GM12878 (cell line): ENCODE data around the gene HK2. TPM values are rescaled to one million over a fixed set of nuclear protein-coding genes. Genes with fewer than 3 reads are reported as not detected.

ENCODE experiments used
- ATAC-seq: fragments of 200-7000 bp; cut with Tn5 transposase; 3 replicates; pipeline ENCODE4 v1.9.1; 2020; ENCODE audit warnings: mild to moderate bottlenecking, moderate library complexity
- Bru-seq: library from RNA; stranded (reverse); fragments of 400-500 nt; gene quantifications from one replicate; lab custom pipeline; 2021; lab: Mats Ljungman, UMichigan
- BruChase-seq, 2 experiments: library from RNA; stranded (reverse); fragments of 400-500 nt; gene quantifications; one replicate each; lab custom pipeline; 2021; lab: Mats Ljungman, UMichigan
- BruUV-seq: library from RNA; stranded (reverse); fragments of 400-500 nt; replicated peaks from 2 replicates; lab custom pipeline; 2021; lab: Mats Ljungman, UMichigan
- CTCF ChIA-PET: fragments of 300-600 bp; sonication (Branson Sonifier 250); formaldehyde crosslinking; extraction: SDS; loops from one replicate; lab custom pipeline; 2021; ENCODE audit warnings: inconsistent platforms; lab: Yijun Ruan, JAX
- POLR2A ChIA-PET: fragments of 350-600 bp; formaldehyde crosslinking; extraction: SDS; loops from one replicate; lab custom pipeline; 2021; ENCODE audit warnings: inconsistent platforms; lab: Charles Lee
- RAD21 ChIA-PET: fragments of 300-600 bp; sonication (Branson Sonifier 250); formaldehyde crosslinking; loops from one replicate; lab custom pipeline; 2023; ENCODE audit warnings: antibody characterized with exemption; ENCODE audit not compliant: unreplicated experiment; lab: Charles Lee
- SMC1A ChIA-PET: fragments of 300-600 bp; sonication (Branson Sonifier 250); formaldehyde crosslinking; loops from one replicate; lab custom pipeline; 2023; ENCODE audit not compliant: unreplicated experiment, uncharacterized antibody; lab: Charles Lee
- DNase-seq: peaks from one replicate; pipeline ENCODE4 v3.0.0-alpha.2; 2011; ENCODE audit warnings: low read depth, low spot score
- FAIRE-seq: peaks from 3 replicates; lab custom pipeline; 2011; peaks lifted over from hg19 to GRCh38; lab: Jason Lieb, UNC
- H2AFZ ChIP-seq: 2 replicates; pipeline ENCODE4 v1.6.0; 2011; ENCODE audit warnings: low read depth, low read length, control low read depth; ENCODE audit not compliant: control insufficient read depth
- H3K27ac ChIP-seq: 2 replicates; pipeline ENCODE4 v1.5.1; 2011; ENCODE audit warnings: control low read depth; ENCODE audit not compliant: control insufficient read depth, insufficient read depth
- H3K27me3 ChIP-seq, 2 experiments: replicated peaks in 1 of 2; 2 replicates each; pipeline versions ENCODE4 v1.6.0 to v1.6.1; 2011; ENCODE audit warnings: low read length in 1 of 2; ENCODE audit not compliant: control insufficient read depth in 2 of 2, insufficient read depth in 2 of 2
- H3K36me3 ChIP-seq, 2 experiments: 2 replicates each; pipeline ENCODE4 v1.5.1; 2011; ENCODE audit warnings: low read length in 1 of 2; ENCODE audit not compliant: control insufficient read depth in 2 of 2, insufficient read depth in 2 of 2
- H3K4me1 ChIP-seq: 2 replicates; pipeline ENCODE4 v1.6.1; 2011; ENCODE audit warnings: mild to moderate bottlenecking, low read length, moderate library complexity, mixed read lengths; ENCODE audit not compliant: control insufficient read depth, insufficient read depth
- H3K4me2 ChIP-seq: 2 replicates; pipeline ENCODE4 v1.6.0; 2011; ENCODE audit warnings: control low read depth; ENCODE audit not compliant: control insufficient read depth, insufficient read depth
- H3K4me3 ChIP-seq: fragments of 200-600 bp; sonication (generic); 2 replicates; pipeline ENCODE4 v1.5.1; 2016
- H3K79me2 ChIP-seq: 2 replicates; pipeline ENCODE4 v1.6.0; 2011; ENCODE audit warnings: low read length; ENCODE audit not compliant: control insufficient read depth, insufficient read depth
- H3K9ac ChIP-seq: 2 replicates; pipeline ENCODE4 v1.8.0; 2011; ENCODE audit warnings: low read length, control low read depth, mixed read lengths; ENCODE audit not compliant: control insufficient read depth, insufficient read depth
- H3K9me3 ChIP-seq: replicated peaks from 3 replicates; pipeline ENCODE4 v1.5.1; 2011; ENCODE audit warnings: mild to moderate bottlenecking, low read length; ENCODE audit not compliant: control insufficient read depth, insufficient read depth
- H4K20me1 ChIP-seq: 2 replicates; pipeline ENCODE4 v1.6.0; 2011; ENCODE audit not compliant: control insufficient read depth, insufficient read depth
- ATF7 ChIP-seq: fragments of 450-650 bp; IDR thresholded peaks from 2 replicates; pipeline ENCODE4 v1.6.1; 2016; ENCODE audit warnings: low read depth, mild to moderate bottlenecking
- NBN ChIP-seq: fragments of 450-650 bp; IDR thresholded peaks from 2 replicates; pipeline ENCODE4 v1.6.1; 2016
- NFYB ChIP-seq: IDR thresholded peaks from 2 replicates; pipeline ENCODE4 v1.6.1; 2011; ENCODE audit warnings: low read depth, mild to moderate bottlenecking, low read length, improper control_type of control experiment, moderate library complexity; ENCODE audit not compliant: insufficient read depth
- NRF1 ChIP-seq: conservative IDR thresholded peaks from 2 replicates; pipeline ENCODE4 v1.6.1; 2011; ENCODE audit warnings: mild to moderate bottlenecking, low read depth, low read length, improper control_type of control experiment
- POLR2AphosphoS5 ChIP-seq: IDR thresholded peaks from 2 replicates; pipeline ENCODE4 v1.6.1; 2011; ENCODE audit warnings: mild to moderate bottlenecking, low read length, inconsistent platforms
- RUNX3 ChIP-seq: IDR thresholded peaks from 2 replicates; pipeline ENCODE4 v1.6.1; 2012; ENCODE audit warnings: low read length, inconsistent platforms
- SP1 ChIP-seq: IDR thresholded peaks from one replicate; pipeline ENCODE4 v1.6.1; 2011; ENCODE audit warnings: low read depth, low read length
- TBL1XR1 ChIP-seq: IDR thresholded peaks from 2 replicates; pipeline ENCODE4 v1.6.1; 2012; ENCODE audit warnings: low read depth, low read length, improper control_type of control experiment
- TCF12 ChIP-seq: IDR thresholded peaks from 2 replicates; pipeline ENCODE4 v1.6.1; 2011; ENCODE audit warnings: low read depth, mild to moderate bottlenecking, low read length
- ZBED1 ChIP-seq: IDR thresholded peaks from 2 replicates; pipeline ENCODE4 v1.6.1; 2016; ENCODE audit warnings: borderline replicate concordance
- ZNF207 ChIP-seq: fragments of 450-650 bp; IDR thresholded peaks from 2 replicates; pipeline ENCODE4 v1.6.1; 2014; ENCODE audit warnings: antibody characterized with exemption, mild to moderate bottlenecking, borderline replicate concordance
- WGBS: methylation state at CpG from one replicate; pipeline ENCODE4 v1.1.6; 2016; ENCODE audit warnings: low lambda C conversion rate; ENCODE audit not compliant: insufficient replicate concordance, insufficient coverage; ENCODE audit errors: missing lambda C conversion rate; 5-methylcytosine and 5-hydroxymethylcytosine counted together
- in situ Hi-C: fragments of 300-500 bp; cut with MboI; formaldehyde crosslinking; loops from 9 replicates; pipeline ENCODE4 v1.14.3; 2018; ENCODE audit warnings: mixed read lengths
- intact Hi-C: fragments of 100-400 bp; cut with micrococcal nuclease; formaldehyde crosslinking; loops from one replicate; pipeline ENCODE4 v1.14.2; 2022; ENCODE audit not compliant: unreplicated experiment
- long read RNA-seq, 2 experiments: library from polyadenylated mRNA; unstranded; transcript quantifications; one replicate each; pipeline ENCODE4 v2.0.0, GENCODE V29; 2019 to 2020
- polyA minus RNA-seq, 3 experiments: library from RNA; depleted of rRNA, polyadenylated mRNA; stranded (reverse); fragments of >200 nt; gene quantifications; 2 replicates each; pipeline ENCODE4 v1.2.3, GENCODE V29; 2011
- polyA plus RNA-seq, 11 experiments: library from polyadenylated mRNA; depleted of rRNA in 4 of 11; unstranded in 6 of 11; stranded (reverse) in 5 of 11; fragments of >200 nt; fragmentation: Nextera tagmentation in 4 of 11; fragmentation: Illumina TruSeq in 1 of 11; extraction: Ambion mirVana in 4 of 11; extraction: Trizol in 1 of 11; gene quantifications; 1 replicate in 1 of 11; 2 replicates in 10 of 11; pipeline versions ENCODE4 v1.2.1 to v1.2.3, GENCODE V29; 2011 to 2016; ENCODE audit warnings: inconsistent platforms in 2 of 11, missing spikeins in 2 of 11, low read depth in 1 of 11
- total RNA-seq, 4 experiments: library from RNA; depleted of rRNA in 3 of 4; stranded (reverse); fragments of >200 nt in 3 of 4; fragmentation: Illumina TruSeq in 1 of 4; extraction: Trizol in 1 of 4; gene quantifications; 2 replicates each; pipeline versions ENCODE4 v1.2.1 to v1.2.3, GENCODE V29; 2013 to 2021
- TF ChIP-seq, protein P1 (sequence below): IDR thresholded peaks from 2 replicates; pipeline ENCODE4 v1.6.1; 2011; ENCODE audit warnings: borderline replicate concordance, low read depth, mild to moderate bottlenecking, moderate library complexity, low read length; ENCODE audit not compliant: insufficient read depth, poor library complexity, severe bottlenecking
- TF ChIP-seq, protein P2 (sequence below): fragments of 450-650 bp; IDR thresholded peaks from 2 replicates; pipeline ENCODE4 v1.6.1; 2018; ENCODE audit warnings: borderline replicate concordance, mild to moderate bottlenecking; ENCODE audit not compliant: partially characterized antibody

The HK2 gene
- total RNA-seq (2013; cell fraction: nucleolus; rRNA removed) = 63.6 and 80.5 TPM in 2 replicates
- 16.1 and 16.3 TPM in 2 replicates for total RNA-seq (2014; rRNA removed)
- total RNA-seq (2014; rRNA removed; fragmentation: Illumina TruSeq; extraction: Trizol) = 17.9 and 18.1 TPM in 2 replicates
- total RNA-seq (2021) = 36.4 and 38.9 TPM in 2 replicates
- 19.0 TPM for polyA plus RNA-seq (2011; ENCODE audit: low read depth)
- 52.7 and 73.1 TPM in 2 replicates for polyA plus RNA-seq (2011; rRNA removed)
- polyA plus RNA-seq (2011; cell fraction: cytosol; rRNA removed) = 48.9 and 55.8 TPM in 2 replicates
- polyA plus RNA-seq (2011; cell fraction: nucleus; rRNA removed) = 79.9 and 80.2 TPM in 2 replicates
- polyA plus RNA-seq (2012) = 27.4 and 47.4 TPM in 2 replicates
- 21.7 and 23.6 TPM in 2 replicates for polyA plus RNA-seq (2014; fragmentation: Illumina TruSeq; extraction: Trizol)
- polyA plus RNA-seq (2014; fragmentation: Nextera tagmentation; extraction: Ambion mirVana) = 1 to 10 TPM; 5.0 to 6.4 TPM
- 20.7 and 22.8 TPM in 2 replicates for polyA plus RNA-seq (2014; rRNA removed)
- polyA plus RNA-seq (2016; fragmentation: Nextera tagmentation; extraction: Ambion mirVana) = 10 to 100 TPM; 19.6 to 21.3 TPM
- polyA minus RNA-seq (2011; rRNA and poly(A)+ RNA removed) = 164 and 192 TPM in 2 replicates
- 50.4 and 50.6 TPM in 2 replicates for polyA minus RNA-seq (2011; cell fraction: cytosol; rRNA and poly(A)+ RNA removed)
- polyA minus RNA-seq (2011; cell fraction: nucleus; rRNA and poly(A)+ RNA removed) = 58.2 and 72.9 TPM in 2 replicates
- percentile 88 among the genes with signal in this experiment for Bru-seq, nascent RNA
- BruChase-seq, experiment 1, labeled RNA remaining after a 6-hour chase = percentile 84 among the genes with signal in this experiment
- BruChase-seq, experiment 2, labeled RNA remaining after a 2-hour chase = percentile 83 among the genes with signal in this experiment
- long read RNA-seq, experiment 1, full-length matches to known transcripts = 1 of 3 reads
- long read RNA-seq, experiment 1, partial matches to known transcripts = 1 of 3 reads
- long read RNA-seq, experiment 1, other reads (novel, unspliced or antisense) = 1 of 3 reads
- long read RNA-seq, experiment 2, partial matches to known transcripts = 22 of 25 reads
- long read RNA-seq, experiment 2, other reads (novel, unspliced or antisense) = 3 of 25 reads

DNA sequence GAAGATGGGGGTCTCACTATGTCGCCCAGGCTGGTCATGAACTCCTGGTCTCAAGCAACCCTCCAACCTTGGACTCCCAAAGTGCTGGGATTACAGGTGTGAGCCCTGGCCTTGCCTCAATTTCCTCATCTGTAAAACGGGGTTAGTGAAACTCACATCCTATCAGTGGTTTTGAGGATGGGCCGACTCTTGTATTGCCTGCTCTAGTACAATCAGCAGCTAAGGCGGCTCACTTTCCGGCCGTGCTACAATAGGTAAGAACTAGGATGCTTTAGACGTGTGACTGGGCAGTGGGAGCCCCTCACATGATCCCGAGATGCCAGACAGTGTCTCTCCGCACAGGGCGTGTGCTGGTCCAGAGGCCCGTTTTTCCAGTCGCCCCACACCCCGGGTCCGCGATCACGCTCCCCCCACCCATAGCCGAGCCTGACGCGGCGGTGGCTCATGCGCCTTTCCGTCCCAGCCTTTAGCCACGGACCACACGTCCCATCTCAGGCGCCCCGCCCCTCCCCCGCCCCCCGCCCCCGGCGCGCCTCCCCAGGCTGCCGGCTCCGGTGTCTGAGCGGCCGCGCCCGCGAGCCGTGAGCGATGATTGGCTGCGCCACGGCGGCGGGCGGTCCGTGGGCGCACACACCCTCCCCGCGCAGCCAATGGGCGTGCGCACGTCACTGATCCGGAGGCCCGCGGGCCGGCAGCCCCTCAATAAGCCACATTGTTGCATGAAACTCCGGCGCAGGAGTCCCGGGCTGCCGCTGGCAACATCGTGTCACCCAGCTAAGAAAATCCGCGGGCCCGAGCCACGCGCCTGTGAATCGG, at the start of gene HK2:
TSS of gene HK2 (plus strand) at position 710 of the 816 bp plus-strand sequence. CDS start 454 bp downstream, outside the sequence.
- FAIRE-seq (no peak), DNase-seq (peak; percentile 70), ATAC-seq (peak; percentile 88)
- peak within 1 kb of the TSS; percentile 73 for H3K27ac ChIP-seq
- peak within 1 kb of the TSS; percentile 89 for H3K4me2 ChIP-seq
- H3K79me2 ChIP-seq = peaks cover 45% of the 10 kb centered on the region
- ChIA-PET POLR2A (interaction anchor here (0.6 to 1.6 kb wide), 3 partner anchors 10 to 16 kb away, joined by 3 to 7 read pairs (median 3); no protein-coding TSS in a partner anchor), SMC1A (interaction anchor here (1.1 to 6.1 kb wide), 4 partner anchors 16 to 56 kb away, joined by 4 to 68 read pairs (median 6); no protein-coding TSS in a partner anchor), RAD21 (interaction anchor here (6.0 kb wide), 1 partner anchor 15 kb away, joined by 49 read pairs; no protein-coding TSS in a partner anchor), CTCF (interaction anchor here (1.4 to 6.1 kb wide), 3 partner anchors 17 to 120 kb away, joined by 5 to 87 read pairs (median 10); no protein-coding TSS in a partner anchor)
- peak within 1 kb of the TSS; percentile 82 for H2AFZ ChIP-seq
- H3K9me3 ChIP-seq = no peaks in the 10 kb centered on the region; the same call in 2 of the 3 replicates
- peaks cover 11% of the 10 kb centered on the region for H3K4me1 ChIP-seq
- no TSS peak for BruUV-seq
- no peaks in the 10 kb centered on the region for H3K27me3 ChIP-seq
- peak within 1 kb of the TSS; percentile 58 for H3K9ac ChIP-seq
- in situ Hi-C loops (no loop called here), intact Hi-C loops (loop anchor here (2.0 kb wide), 2 partner anchors 15 to 119 kb away; no protein-coding TSS in a partner anchor)
- H3K36me3 ChIP-seq = 0 out of 4 replicates have a peak, but pooled peaks cover 0 to 3% of the 10 kb centered on the region in 2 experiments
- 3% methylated on average over 47 of the region's 67 CpGs for WGBS
- peaks cover 12% of the 10 kb centered on the region; the same call in 1 of the 2 replicates for H4K20me1 ChIP-seq
- peak within 1 kb of the TSS; percentile 76 for H3K4me3 ChIP-seq
- TF ChIP-seq, protein P1, sequence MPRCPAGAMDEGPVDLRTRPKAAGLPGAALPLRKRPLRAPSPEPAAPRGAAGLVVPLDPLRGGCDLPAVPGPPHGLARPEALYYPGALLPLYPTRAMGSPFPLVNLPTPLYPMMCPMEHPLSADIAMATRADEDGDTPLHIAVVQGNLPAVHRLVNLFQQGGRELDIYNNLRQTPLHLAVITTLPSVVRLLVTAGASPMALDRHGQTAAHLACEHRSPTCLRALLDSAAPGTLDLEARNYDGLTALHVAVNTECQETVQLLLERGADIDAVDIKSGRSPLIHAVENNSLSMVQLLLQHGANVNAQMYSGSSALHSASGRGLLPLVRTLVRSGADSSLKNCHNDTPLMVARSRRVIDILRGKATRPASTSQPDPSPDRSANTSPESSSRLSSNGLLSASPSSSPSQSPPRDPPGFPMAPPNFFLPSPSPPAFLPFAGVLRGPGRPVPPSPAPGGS = no peak
- TF ChIP-seq, protein P2, sequence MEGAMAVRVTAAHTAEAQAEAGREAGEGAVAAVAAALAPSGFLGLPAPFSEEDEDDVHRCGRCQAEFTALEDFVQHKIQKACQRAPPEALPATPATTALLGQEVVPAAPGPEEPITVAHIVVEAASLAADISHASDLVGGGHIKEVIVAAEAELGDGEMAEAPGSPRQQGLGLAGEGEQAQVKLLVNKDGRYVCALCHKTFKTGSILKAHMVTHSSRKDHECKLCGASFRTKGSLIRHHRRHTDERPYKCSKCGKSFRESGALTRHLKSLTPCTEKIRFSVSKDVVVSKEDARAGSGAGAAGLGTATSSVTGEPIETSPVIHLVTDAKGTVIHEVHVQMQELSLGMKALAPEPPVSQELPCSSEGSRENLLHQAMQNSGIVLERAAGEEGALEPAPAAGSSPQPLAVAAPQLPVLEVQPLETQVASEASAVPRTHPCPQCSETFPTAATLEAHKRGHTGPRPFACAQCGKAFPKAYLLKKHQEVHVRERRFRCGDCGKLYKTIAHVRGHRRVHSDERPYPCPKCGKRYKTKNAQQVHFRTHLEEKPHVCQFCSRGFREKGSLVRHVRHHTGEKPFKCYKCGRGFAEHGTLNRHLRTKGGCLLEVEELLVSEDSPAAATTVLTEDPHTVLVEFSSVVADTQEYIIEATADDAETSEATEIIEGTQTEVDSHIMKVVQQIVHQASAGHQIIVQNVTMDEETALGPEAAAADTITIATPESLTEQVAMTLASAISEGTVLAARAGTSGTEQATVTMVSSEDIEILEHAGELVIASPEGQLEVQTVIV = no peak
- peak; percentile 29; the same call in 1 of the 2 replicates for TF ChIP-seq POLR2AphosphoS5
- TF ChIP-seq TCF12 = no peak
- no peak for TF ChIP-seq ZNF207
- TF ChIP-seq NFYB = peak; percentile 81
- TF ChIP-seq ATF7 = no peak
- TF ChIP-seq SP1 = peak; percentile 78
- TF ChIP-seq TBL1XR1 = no peak
- 0 out of 2 replicates have a peak, but pooled peaks have one; percentile 28 for TF ChIP-seq NBN
- no peak for TF ChIP-seq ZBED1
- TF ChIP-seq RUNX3 = 0 out of 2 replicates have a peak, but pooled peaks have one; percentile 35
- peak; percentile 40 for TF ChIP-seq NRF1
